Naive thymus-derived CD8-positive, alpha-beta T cell (primary cell): ENCODE measurements around the gene NAA35. TPM values are rescaled to one million over a fixed set of nuclear protein-coding genes. Genes with fewer than 3 reads are reported as not detected.
A peak's percentile ranks its signal among the peaks of the same experiment; 100 is the strongest.
"Not testable (repeated sequence)": the region's sequence is repeated elsewhere in the genome, so short reads cannot be mapped to it uniquely, and the experiment has no call there.

ENCODE experiments used
- ATAC-seq, 2 donors: fragments of 150-1000 bp; cut with Tn5 transposase in 1 of 2; sonication (Bioruptor Pico), chemical (Tn5 transposase) in 1 of 2; 1 replicate in 1 of 2; 2 replicates in 1 of 2; pipeline ENCODE4 v1.10.0; 2021; ENCODE audit warnings: mild to moderate bottlenecking in 2 of 2, moderate library complexity in 2 of 2
- POLR2A ChIA-PET: fragments of 350-600 bp; sonication (Branson Sonifier 250); formaldehyde crosslinking; loops from one replicate; lab custom pipeline; 2021; ENCODE audit warnings: antibody characterized with exemption; lab: Charles Lee
- DNase-seq, 10 donors: peaks; one replicate each; pipeline versions ENCODE4 v3.0.0 to v3.0.0-alpha.2; 2020 to 2022
- H3K27ac Mint-ChIP-seq, 10 donors: one replicate each; pipeline ENCODE4 v1.8.0; 2020 to 2022; ENCODE audit warnings: mild to moderate bottlenecking in 10 of 10, mixed read lengths in 10 of 10, moderate library complexity in 4 of 10, inconsistent platforms in 1 of 10
- H3K27me3 Mint-ChIP-seq, 5 donors: one replicate each; pipeline ENCODE4 v1.8.0; 2021 to 2022; ENCODE audit warnings: mixed read lengths in 5 of 5
- H3K36me3 Mint-ChIP-seq, 3 donors: one replicate each; pipeline ENCODE4 v1.8.0; 2020 to 2022; ENCODE audit warnings: mixed read lengths in 3 of 3, mild to moderate bottlenecking in 2 of 3, inconsistent platforms in 1 of 3
- H3K4me1 Mint-ChIP-seq, 4 donors: one replicate each; pipeline ENCODE4 v1.8.0; 2021 to 2022; ENCODE audit warnings: mixed read lengths in 4 of 4
- H3K4me3 Mint-ChIP-seq, 10 donors: one replicate each; pipeline ENCODE4 v1.8.0; 2020 to 2022; ENCODE audit warnings: mild to moderate bottlenecking in 10 of 10, mixed read lengths in 10 of 10, moderate library complexity in 6 of 10, inconsistent platforms in 1 of 10
- H3K9me3 Mint-ChIP-seq, 9 donors: one replicate each; pipeline ENCODE4 v1.8.0; 2020 to 2022; ENCODE audit warnings: mixed read lengths in 9 of 9, mild to moderate bottlenecking in 3 of 9, inconsistent platforms in 1 of 9, moderate library complexity in 1 of 9
- polyA plus RNA-seq, 3 donors: library from polyadenylated mRNA; unstranded; fragments of 300-500 nt; fragmentation: Illumina TruSeq; gene quantifications; one replicate each; pipeline ENCODE4 v1.2.3, GENCODE V29; 2021
- total RNA-seq, 8 experiments: library from RNA in 2 of 8; stranded (reverse) in 2 of 8; gene quantifications; one replicate each; pipeline ENCODE4 v1.2.3 and lab custom pipeline; 2021 to 2026

NAA35 gene
- total and polyA plus RNA-seq, 5 experiments from 2014 or later = 15.0 to 32.3 (median 16.3) TPM

- no peak overlapping the region for H3K4me3 Mint-ChIP-seq
- peaks cover 0 to 2% (median 0%) of the 10 kb centered on the region in 4 donors for H3K4me1 Mint-ChIP-seq
- no peaks in the 10 kb centered on the region for H3K36me3 Mint-ChIP-seq
- H3K9me3 Mint-ChIP-seq = no peaks in the 10 kb centered on the region
- POLR2A ChIA-PET = no interaction called here
- ATAC-seq = no peak
- H3K27me3 Mint-ChIP-seq = peaks cover 7 to 16% (median 11%) of the 10 kb centered on the region in 5 donors
- no peak overlapping the region for H3K27ac Mint-ChIP-seq
- no peak for DNase-seq
Measured at GRCh38 chr9:85925493-85925892, 15.5 kb upstream of the NAA35 start.

GRCh38 chr9:85927076-85927475, 13.9 kb upstream of the NAA35 start:
- Mint-ChIP-seq H3K36me3 (no peaks in the 10 kb centered on the region), H3K27ac (no peak overlapping the region), H3K9me3 (no peaks in the 10 kb centered on the region), H3K4me1 (peaks cover 0 to 2% (median 0%) of the 10 kb centered on the region in 4 donors), H3K27me3 (peaks cover 7 to 16% (median 11%) of the 10 kb centered on the region in 5 donors), H3K4me3 (no peak overlapping the region)
- POLR2A ChIA-PET = no interaction called here
- DNase-seq = no peak
- ATAC-seq = no peak

- Mint-ChIP-seq H3K4me3 (no peak overlapping the region), H3K9me3 (no peaks in the 10 kb centered on the region), H3K4me1 (no peaks in the 10 kb centered on the region)
Measured at GRCh38 chr9:85931495-85931894, 9.5 kb upstream of the NAA35 start.

GRCh38 chr9:85935950-85936349, 5.0 kb upstream of the NAA35 start:
- H3K9me3 Mint-ChIP-seq, ATAC-seq, H3K4me3 Mint-ChIP-seq, H3K36me3 Mint-ChIP-seq, H3K27me3 Mint-ChIP-seq, DNase-seq, POLR2A ChIA-PET: not testable (repeated sequence)
- H3K4me1 Mint-ChIP-seq = peaks cover 1 to 12% (median 7%) of the 10 kb centered on the region in 4 donors
- peak overlapping the region in 5 of 10 donors; percentile 11 to 62 (median 40) for H3K27ac Mint-ChIP-seq

More at GRCh38 chr9:85931495-85931894, 9.5 kb upstream of the NAA35 start:
- Mint-ChIP-seq H3K36me3 (no peaks in the 10 kb centered on the region), H3K27me3 (peaks cover 7 to 16% (median 11%) of the 10 kb centered on the region in 5 donors), H3K27ac (no peak overlapping the region)
- DNase-seq (no peak), ATAC-seq (no peak)
- POLR2A ChIA-PET = interaction anchor here (0.6 kb wide), 1 partner anchor 23 kb away, joined by 5 read pairs; no protein-coding TSS in a partner anchor

- H3K27ac Mint-ChIP-seq = peak overlapping the region in 9 of 10 donors; percentile 91 to 99 (median 97)
- H3K4me1 Mint-ChIP-seq = peaks cover 7 to 12% (median 8%) of the 10 kb centered on the region in 4 donors
- ATAC-seq = no peak
- H3K36me3 Mint-ChIP-seq = peaks cover 0 to 12% (median 6%) of the 10 kb centered on the region in 3 donors
- H3K4me3 Mint-ChIP-seq = peak overlapping the region in 9 of 10 donors; percentile 80 to 92 (median 89)
- POLR2A ChIA-PET = interaction anchor here (0.7 to 1.2 kb wide), 4 partner anchors 81 to 1960 kb away, joined by 3 read pairs; partner anchors contain the start of genes ISCA1 and RMI1
- H3K27me3 Mint-ChIP-seq = no peaks in the 10 kb centered on the region
- no peak for DNase-seq
- H3K9me3 Mint-ChIP-seq = no peaks in the 10 kb centered on the region
Measured at GRCh38 chr9:85940275-85940831, 593 bp upstream of the NAA35 start.

- Mint-ChIP-seq H3K27ac (peak overlapping the region in 6 of 10 donors; percentile 81 to 99 (median 93)), H3K36me3 (peaks cover 5 to 17% (median 6%) of the 10 kb centered on the region in 3 donors), H3K9me3 (no peaks in the 10 kb centered on the region), H3K4me1 (peaks cover 8 to 19% (median 11%) of the 10 kb centered on the region in 4 donors), H3K4me3 (peak overlapping the region in 6 of 10 donors; percentile 80 to 91 (median 88)), H3K27me3 (no peaks in the 10 kb centered on the region)
- POLR2A ChIA-PET = interaction anchor here (0.8 to 1.1 kb wide), 2 partner anchors 218 to 341 kb away, joined by 3 to 5 read pairs; partner anchors contain the start of gene ISCA1
- no peak for ATAC-seq
- peak in 1 of 10 donors; percentile 11 for DNase-seq
Measured at GRCh38 chr9:85941622-85941940, 635 bp downstream of the NAA35 start.

- Mint-ChIP-seq H3K36me3 (peaks cover 6 to 23% (median 11%) of the 10 kb centered on the region in 3 donors), H3K4me3 (peak overlapping the region in 6 of 10 donors; percentile 80 to 91 (median 88)), H3K4me1 (peaks cover 8 to 25% (median 16%) of the 10 kb centered on the region in 4 donors), H3K9me3 (no peaks in the 10 kb centered on the region), H3K27ac (peak overlapping the region in 6 of 10 donors; percentile 81 to 99 (median 93)), H3K27me3 (no peaks in the 10 kb centered on the region)
- POLR2A ChIA-PET = interaction anchor here (0.8 to 1.1 kb wide), 2 partner anchors 219 to 340 kb away, joined by 3 to 5 read pairs; partner anchors contain the start of gene ISCA1
- DNase-seq (peak in 1 of 10 donors; percentile 18), ATAC-seq (no peak)
Measured at GRCh38 chr9:85941966-85942912, 1.3 kb downstream of the NAA35 start.

- no peak for DNase-seq
- Mint-ChIP-seq H3K9me3 (no peaks in the 10 kb centered on the region), H3K36me3 (peaks cover 6 to 26% (median 19%) of the 10 kb centered on the region in 3 donors), H3K4me1 (peaks cover 11 to 32% (median 24%) of the 10 kb centered on the region in 4 donors), H3K4me3 (no peak overlapping the region), H3K27ac (no peak overlapping the region), H3K27me3 (no peaks in the 10 kb centered on the region)
- no peak for ATAC-seq
- POLR2A ChIA-PET = no interaction called here
Measured at GRCh38 chr9:85942913-85943709, 2.2 kb downstream of the NAA35 start.

- DNase-seq = no peak
- no peak for ATAC-seq
- H3K27me3 Mint-ChIP-seq = no peaks in the 10 kb centered on the region
- peak overlapping the region in 2 of 10 donors; percentile 29 to 33 for H3K4me3 Mint-ChIP-seq
- POLR2A ChIA-PET = no interaction called here
- H3K4me1 Mint-ChIP-seq = peaks cover 13 to 36% (median 29%) of the 10 kb centered on the region in 4 donors
- H3K27ac Mint-ChIP-seq = peak overlapping the region in 3 of 10 donors; percentile 30 to 50 (median 45)
- no peaks in the 10 kb centered on the region for H3K9me3 Mint-ChIP-seq
- H3K36me3 Mint-ChIP-seq = peaks cover 6 to 30% (median 26%) of the 10 kb centered on the region in 3 donors
Measured at GRCh38 chr9:85943757-85944430, 2.9 kb downstream of the NAA35 start.

GRCh38 chr9:85944672-85945071, 3.7 kb downstream of the NAA35 start:
- no peak for DNase-seq
- peaks cover 16 to 41% (median 34%) of the 10 kb centered on the region in 4 donors for H3K4me1 Mint-ChIP-seq
- H3K4me3 Mint-ChIP-seq = peak overlapping the region in 1 of 10 donors; percentile 11
- ATAC-seq = no peak
- no peaks in the 10 kb centered on the region for H3K27me3 Mint-ChIP-seq
- no peaks in the 10 kb centered on the region for H3K9me3 Mint-ChIP-seq
- peak overlapping the region in 3 of 10 donors; percentile 18 to 45 (median 30) for H3K27ac Mint-ChIP-seq
- H3K36me3 Mint-ChIP-seq = peaks cover 10 to 34% (median 34%) of the 10 kb centered on the region in 3 donors
- POLR2A ChIA-PET = no interaction called here

GRCh38 chr9:85949586-85950335, 8.8 kb downstream of the NAA35 start:
- Mint-ChIP-seq H3K9me3 (no peaks in the 10 kb centered on the region), H3K27ac (peak overlapping the region in 3 of 10 donors; percentile 60 to 79 (median 60)), H3K27me3 (no peaks in the 10 kb centered on the region), H3K36me3 (peaks cover 8 to 79% (median 56%) of the 10 kb centered on the region in 3 donors), H3K4me3 (peak overlapping the region in 3 of 10 donors; percentile 2 to 30 (median 12)), H3K4me1 (peaks cover 8 to 47% (median 34%) of the 10 kb centered on the region in 4 donors)
- ATAC-seq (no peak), DNase-seq (no peak)
- POLR2A ChIA-PET = interaction anchor here (0.7 kb wide), 1 partner anchor 73 kb away, joined by 3 read pairs; no protein-coding TSS in a partner anchor
